Trophoblast cell (in vitro differentiated cells and primary cell): ENCODE data around the gene CCDC97.
"Not testable (repeated sequence)": the region's sequence is repeated elsewhere in the genome, so short reads cannot be mapped to it uniquely, and the experiment has no call there.

ENCODE experiments used
- DNase-seq, 2 donors: peaks; one replicate each; pipeline ENCODE4 v3.0.0-alpha.2; 2016
- H2AFZ ChIP-seq: 2 replicates; pipeline ENCODE4 v1.6.1; 2013; ENCODE audit warnings: low read length, moderate library complexity, mild to moderate bottlenecking; ENCODE audit not compliant: insufficient read depth, poor library complexity
- H2AK5ac ChIP-seq: 2 replicates; pipeline ENCODE4 v1.6.1; 2013; ENCODE audit warnings: mild to moderate bottlenecking, low read length
- H2BK120ac ChIP-seq: 2 replicates; pipeline ENCODE4 v1.6.1; 2013; ENCODE audit warnings: low read length, mild to moderate bottlenecking, moderate library complexity; ENCODE audit not compliant: insufficient read depth, poor library complexity
- H2BK12ac ChIP-seq: 2 replicates; pipeline ENCODE4 v1.6.1; 2013; ENCODE audit warnings: mild to moderate bottlenecking, low read length, moderate library complexity
- H2BK5ac ChIP-seq: 2 replicates; pipeline ENCODE4 v1.6.1; 2013; ENCODE audit warnings: low read length, low read depth, moderate library complexity, mild to moderate bottlenecking; ENCODE audit not compliant: poor library complexity
- H3K14ac ChIP-seq: 2 replicates; pipeline ENCODE4 v1.6.1; 2013; ENCODE audit warnings: mild to moderate bottlenecking, low read length
- H3K18ac ChIP-seq: 2 replicates; pipeline ENCODE4 v1.6.1; 2013; ENCODE audit warnings: mild to moderate bottlenecking, low read length
- H3K23ac ChIP-seq: 2 replicates; pipeline ENCODE4 v1.6.1; 2013; ENCODE audit warnings: low read length
- H3K27ac ChIP-seq: 2 replicates; pipeline ENCODE4 v1.5.1; 2013; ENCODE audit warnings: low read depth, mild to moderate bottlenecking, inconsistent platforms, low read length, moderate library complexity
- H3K27me3 ChIP-seq: 2 replicates; pipeline ENCODE4 v1.6.1; 2013; ENCODE audit warnings: inconsistent platforms, mild to moderate bottlenecking, low read length, moderate library complexity; ENCODE audit not compliant: insufficient read depth
- H3K36me3 ChIP-seq, 2 experiments: 1 replicate in 1 of 2; 2 replicates in 1 of 2; pipeline ENCODE4 v1.6.1; 2013; ENCODE audit warnings: low read length in 2 of 2, mild to moderate bottlenecking in 2 of 2, moderate library complexity in 1 of 2; ENCODE audit not compliant: insufficient read depth in 2 of 2, control insufficient read depth in 1 of 2
- H3K4ac ChIP-seq: 2 replicates; pipeline ENCODE4 v1.6.1; 2013; ENCODE audit warnings: low read depth, mild to moderate bottlenecking, low read length, moderate library complexity
- H3K4me1 ChIP-seq, 2 experiments: 1 replicate in 1 of 2; 2 replicates in 1 of 2; pipeline ENCODE4 v1.6.1; 2013; ENCODE audit warnings: low read length in 2 of 2, mild to moderate bottlenecking in 2 of 2, moderate library complexity in 1 of 2; ENCODE audit not compliant: insufficient read depth in 2 of 2, control insufficient read depth in 1 of 2
- H3K4me2 ChIP-seq: 2 replicates; pipeline ENCODE4 v1.6.1; 2013; ENCODE audit warnings: inconsistent platforms, mild to moderate bottlenecking, low read length, moderate library complexity
- H3K4me3 ChIP-seq: 2 replicates; pipeline ENCODE4 v1.5.1; 2013; ENCODE audit warnings: mild to moderate bottlenecking, low read depth, low read length, inconsistent platforms
- H3K79me1 ChIP-seq: one replicate; pipeline ENCODE4 v1.6.1; 2013; ENCODE audit warnings: low read length
- H3K79me2 ChIP-seq: 2 replicates; pipeline ENCODE4 v1.6.1; 2013; ENCODE audit warnings: low read length, mild to moderate bottlenecking; ENCODE audit not compliant: control insufficient read depth, insufficient read depth, poor library complexity
- H3K9ac ChIP-seq: 2 replicates; pipeline ENCODE4 v1.6.1; 2013; ENCODE audit warnings: mild to moderate bottlenecking, low read length
- H3K9me3 ChIP-seq: 2 replicates; pipeline ENCODE4 v1.6.1; 2013; ENCODE audit warnings: low read depth, mild to moderate bottlenecking, control low read depth, inconsistent platforms, low read length; ENCODE audit not compliant: insufficient read depth
- H4K12ac ChIP-seq: 2 replicates; pipeline ENCODE4 v1.6.1; 2013; ENCODE audit warnings: low read depth, mild to moderate bottlenecking, low read length, moderate library complexity
- H4K8ac ChIP-seq: 2 replicates; pipeline ENCODE4 v1.6.1; 2013; ENCODE audit warnings: low read depth, mild to moderate bottlenecking, low read length, moderate library complexity
- H4K91ac ChIP-seq: one replicate; pipeline ENCODE4 v1.6.1; 2013; ENCODE audit warnings: low read depth, mild to moderate bottlenecking, low read length, moderate library complexity
- WGBS: extraction: QIAGEN DNeasy Blood & Tissue Kit; methylation state at CpG from one replicate; pipeline ENCODE4 v1.1.7; 2013; ENCODE audit warnings: missing lambda C conversion rate; ENCODE audit not compliant: insufficient read length, insufficient coverage; ENCODE audit errors: extremely low coverage; 5-methylcytosine and 5-hydroxymethylcytosine counted together

CCDC97 gene

GRCh38 chr19:41366089-41366488 lies 56.1 kb downstream of the CCDC97 start:
- Histone ChIP-seq H3K14ac (no peak overlapping the region), H3K23ac (no peak overlapping the region), H3K4me2 (no peak overlapping the region), H4K8ac (no peak overlapping the region), H2BK120ac (no peak overlapping the region), H3K36me3 (no peaks in the 10 kb centered on the region), H4K12ac (no peak overlapping the region), H3K4me3 (no peak overlapping the region), H3K27me3 (no peaks in the 10 kb centered on the region), H3K79me1 (peaks cover 8% of the 10 kb centered on the region), H3K4me1 (peaks cover 4 to 6% of the 10 kb centered on the region in 2 experiments), H2BK12ac (no peak overlapping the region), H2AK5ac (no peak overlapping the region), H2AFZ (no peak overlapping the region), H3K9ac (no peak overlapping the region), H3K79me2 (peaks cover 2% of the 10 kb centered on the region), H3K18ac (no peak overlapping the region), H2BK5ac (no peak overlapping the region), H4K91ac (no peak overlapping the region), H3K4ac (no peak overlapping the region), H3K9me3 (no peaks in the 10 kb centered on the region), H3K27ac (no peak overlapping the region)
- DNase-seq, result no peak
- WGBS, result no CpG with 5 or more reads among the region's 1 CpG

DNA sequence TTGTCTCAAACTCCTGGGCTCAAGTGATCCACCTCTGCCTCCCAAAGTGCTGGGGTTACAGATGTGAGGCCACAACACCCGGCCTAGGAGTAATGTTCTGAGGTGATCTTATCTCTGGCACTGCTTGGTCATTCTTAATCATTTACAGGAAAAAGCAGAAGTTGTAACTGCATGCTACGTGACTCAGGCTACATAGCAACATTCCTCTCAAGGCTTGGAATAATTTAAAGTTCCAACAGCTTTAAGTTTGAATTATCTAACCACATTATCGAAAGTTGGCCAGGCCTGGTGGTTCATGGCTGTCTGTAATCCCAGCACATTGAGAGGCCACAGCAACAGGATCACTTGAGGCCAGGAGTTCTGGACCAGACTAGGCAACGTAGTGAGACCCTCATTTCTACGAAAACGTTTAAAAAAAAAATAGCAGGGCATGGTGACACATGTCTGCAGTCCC lies 57.9 kb downstream of the CCDC97 start:
- no CpG with 5 or more reads among the region's 6 CpGs for WGBS
- Histone ChIP-seq H4K12ac (no peak overlapping the region), H3K79me1 (peaks cover 8% of the 10 kb centered on the region)

GRCh38 chr19:41369769-41370168 lies 59.8 kb downstream of the CCDC97 start:
- Histone ChIP-seq H4K12ac (no peak overlapping the region), H3K18ac (no peak overlapping the region), H4K8ac (no peak overlapping the region), H3K27ac (no peak overlapping the region), H3K79me2 (no peaks in the 10 kb centered on the region), H3K4me2 (no peak overlapping the region), H2BK120ac (no peak overlapping the region), H2AK5ac (no peak overlapping the region), H3K14ac (no peak overlapping the region), H3K36me3 (no peaks in the 10 kb centered on the region), H3K23ac (no peak overlapping the region), H3K4ac (no peak overlapping the region), H3K9ac (no peak overlapping the region), H4K91ac (no peak overlapping the region), H3K4me1 (peaks cover 0 to 1% of the 10 kb centered on the region in 2 experiments), H3K4me3 (no peak overlapping the region), H3K9me3 (peaks cover 1% of the 10 kb centered on the region), H2AFZ (no peak overlapping the region), H3K79me1 (no peaks in the 10 kb centered on the region), H2BK5ac (no peak overlapping the region), H3K27me3 (no peaks in the 10 kb centered on the region), H2BK12ac (no peak overlapping the region)
- WGBS, result no CpG with 5 or more reads among the region's 2 CpGs
- no peak for DNase-seq

More for the DNA sequence above, 57.9 kb downstream of the CCDC97 start:
- Histone ChIP-seq H4K91ac (peak overlapping the region; percentile 61), H3K4me1 (peaks cover 4 to 6% of the 10 kb centered on the region in 2 experiments), H3K9ac (no peak overlapping the region), H2BK120ac (no peak overlapping the region), H3K27me3 (no peaks in the 10 kb centered on the region), H2BK5ac (no peak overlapping the region), H3K4me3 (no peak overlapping the region), H3K23ac (no peak overlapping the region), H2AK5ac (no peak overlapping the region), H3K14ac (no peak overlapping the region), H3K9me3 (no peaks in the 10 kb centered on the region), H3K79me2 (peaks cover 2% of the 10 kb centered on the region), H3K4ac (no peak overlapping the region), H3K18ac (no peak overlapping the region), H4K8ac (no peak overlapping the region), H3K36me3 (no peaks in the 10 kb centered on the region), H3K4me2 (no peak overlapping the region), H2AFZ (no peak overlapping the region), H2BK12ac (no peak overlapping the region), H3K27ac (no peak overlapping the region)
- DNase-seq, result peak; percentile 81 to 93

- not testable (repeated sequence) for H2BK5ac ChIP-seq, H3K4me2 ChIP-seq, H3K27me3 ChIP-seq, H3K18ac ChIP-seq, H3K79me1 ChIP-seq, H3K36me3 ChIP-seq, H3K9ac ChIP-seq, H2AK5ac ChIP-seq, H3K9me3 ChIP-seq, H3K23ac ChIP-seq, H2BK12ac ChIP-seq, DNase-seq, H4K91ac ChIP-seq, H3K4me1 ChIP-seq, H2AFZ ChIP-seq, H4K8ac ChIP-seq, H3K4me3 ChIP-seq, H3K14ac ChIP-seq, H3K79me2 ChIP-seq, H3K27ac ChIP-seq, H2BK120ac ChIP-seq, H4K12ac ChIP-seq, H3K4ac ChIP-seq
- no CpG with 5 or more reads among the region's 5 CpGs for WGBS
These were observed 61.1 kb downstream of the CCDC97 start for GRCh38 chr19:41371119-41371518.
